HG03432 (cell line): Measurements from ENCODE around the gene TCAF1.
A peak's percentile ranks its signal among the peaks of the same experiment; 100 is the strongest.

Experiments used
- ATAC-seq: cut with Tn5 transposase; IDR thresholded peaks from one replicate; pipeline ENCODE4 v1.9.1; 2021; ENCODE audit warnings: mild to moderate bottlenecking, moderate library complexity; ENCODE audit not compliant: unreplicated experiment

Gene TCAF1, protein sequence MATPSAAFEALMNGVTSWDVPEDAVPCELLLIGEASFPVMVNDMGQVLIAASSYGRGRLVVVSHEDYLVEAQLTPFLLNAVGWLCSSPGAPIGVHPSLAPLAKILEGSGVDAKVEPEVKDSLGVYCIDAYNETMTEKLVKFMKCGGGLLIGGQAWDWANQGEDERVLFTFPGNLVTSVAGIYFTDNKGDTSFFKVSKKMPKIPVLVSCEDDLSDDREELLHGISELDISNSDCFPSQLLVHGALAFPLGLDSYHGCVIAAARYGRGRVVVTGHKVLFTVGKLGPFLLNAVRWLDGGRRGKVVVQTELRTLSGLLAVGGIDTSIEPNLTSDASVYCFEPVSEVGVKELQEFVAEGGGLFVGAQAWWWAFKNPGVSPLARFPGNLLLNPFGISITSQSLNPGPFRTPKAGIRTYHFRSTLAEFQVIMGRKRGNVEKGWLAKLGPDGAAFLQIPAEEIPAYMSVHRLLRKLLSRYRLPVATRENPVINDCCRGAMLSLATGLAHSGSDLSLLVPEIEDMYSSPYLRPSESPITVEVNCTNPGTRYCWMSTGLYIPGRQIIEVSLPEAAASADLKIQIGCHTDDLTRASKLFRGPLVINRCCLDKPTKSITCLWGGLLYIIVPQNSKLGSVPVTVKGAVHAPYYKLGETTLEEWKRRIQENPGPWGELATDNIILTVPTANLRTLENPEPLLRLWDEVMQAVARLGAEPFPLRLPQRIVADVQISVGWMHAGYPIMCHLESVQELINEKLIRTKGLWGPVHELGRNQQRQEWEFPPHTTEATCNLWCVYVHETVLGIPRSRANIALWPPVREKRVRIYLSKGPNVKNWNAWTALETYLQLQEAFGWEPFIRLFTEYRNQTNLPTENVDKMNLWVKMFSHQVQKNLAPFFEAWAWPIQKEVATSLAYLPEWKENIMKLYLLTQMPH

DNA sequence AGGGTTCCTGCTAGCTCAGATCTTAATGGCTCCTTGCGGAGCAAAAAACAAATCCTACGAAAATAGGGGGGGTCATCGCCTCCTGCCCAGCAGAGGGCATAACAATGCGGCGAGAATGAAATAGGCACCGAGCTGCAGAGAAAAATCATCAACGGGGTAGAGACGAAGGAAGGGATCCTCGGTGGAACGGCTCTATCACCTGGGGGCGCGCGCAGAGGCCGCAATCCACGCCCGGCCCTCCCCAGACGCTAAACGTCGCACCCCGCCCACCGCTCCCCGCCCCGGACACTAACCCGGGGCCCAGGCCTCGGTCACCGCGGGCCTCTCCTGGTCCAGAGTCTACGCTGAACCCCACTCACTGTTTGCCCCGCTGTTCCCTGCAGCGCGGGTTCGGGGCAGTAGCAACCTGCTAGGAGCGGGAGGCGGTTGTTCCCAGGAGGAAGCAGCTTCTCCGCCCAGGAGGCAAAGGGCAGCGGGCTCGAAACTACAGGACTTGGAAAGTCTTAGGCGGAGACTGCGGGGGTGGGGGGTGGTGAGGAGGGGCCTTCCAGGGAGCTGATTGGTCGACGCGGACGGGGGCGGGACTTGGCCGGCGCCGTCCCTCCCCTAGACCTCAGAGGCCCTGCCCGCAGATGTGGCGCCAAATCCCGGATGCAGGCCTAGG lies at the start of gene TCAF1:
Gene TCAF1, minus strand, starts transcription at position 509 of the 664 bp plus-strand sequence. CDS start 25,568 bp downstream, outside the sequence.
- peak; percentile 95 for ATAC-seq

DNA sequence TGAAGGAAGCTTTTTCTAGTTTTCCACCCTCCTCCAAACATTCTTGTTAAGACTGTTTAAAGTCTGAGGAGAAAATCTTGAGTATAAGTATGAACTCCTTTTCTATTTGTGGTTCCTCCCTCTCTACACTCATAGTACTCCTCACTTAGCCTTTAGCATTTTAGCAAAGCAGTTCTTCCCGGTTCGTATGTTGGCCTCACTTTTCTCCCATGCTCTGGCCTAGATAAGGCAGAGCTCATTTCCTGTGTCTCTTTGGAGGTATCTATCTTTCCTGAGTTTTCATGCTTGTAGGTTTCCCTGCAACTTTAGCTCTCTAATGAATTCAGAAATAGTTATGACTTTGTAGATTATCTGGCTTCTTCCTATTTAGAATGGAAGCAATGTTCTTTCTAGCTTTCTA lies 46.8 kb upstream of the TCAF1 start:
- ATAC-seq, result no peak

DNA sequence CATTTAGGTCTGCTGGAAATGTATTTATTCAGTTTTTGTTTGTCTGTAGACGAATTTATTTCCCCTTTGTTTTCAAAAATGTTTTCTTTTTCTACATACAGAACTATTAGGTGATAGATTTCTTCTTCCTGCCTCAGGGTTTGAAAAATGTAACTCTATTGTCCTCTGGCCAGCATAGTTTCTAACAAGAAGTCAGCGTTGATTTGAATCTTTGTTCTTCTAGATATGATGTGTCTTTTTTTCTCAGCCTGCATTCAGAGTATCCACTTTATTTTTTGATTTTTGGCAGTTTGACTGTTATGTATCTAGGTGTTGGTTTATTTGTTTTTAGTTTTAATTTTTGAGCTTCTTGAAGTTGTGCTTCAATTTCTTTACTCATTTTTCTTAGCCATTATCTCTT lies 45.1 kb upstream of the TCAF1 start:
- no peak for ATAC-seq

DNA sequence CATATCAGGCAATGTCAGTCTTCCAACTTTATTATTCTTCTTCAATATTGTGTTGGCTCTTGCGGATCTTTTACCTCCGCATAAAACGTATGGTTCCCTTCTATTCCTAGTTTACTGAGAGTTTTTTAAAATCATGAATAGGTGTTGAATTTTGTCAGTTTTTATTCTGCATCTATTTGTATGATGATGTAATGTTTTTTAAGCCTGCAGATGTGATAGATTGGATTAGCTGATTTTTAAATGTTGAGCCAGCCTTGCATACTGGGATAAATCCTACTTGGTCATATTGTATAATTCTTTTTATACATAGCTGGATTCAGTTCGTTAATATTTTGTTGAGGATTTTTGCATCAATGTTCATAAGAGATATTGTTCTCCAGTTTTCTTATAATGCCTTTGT lies 43.4 kb upstream of the TCAF1 start:
- no peak for ATAC-seq

DNA sequence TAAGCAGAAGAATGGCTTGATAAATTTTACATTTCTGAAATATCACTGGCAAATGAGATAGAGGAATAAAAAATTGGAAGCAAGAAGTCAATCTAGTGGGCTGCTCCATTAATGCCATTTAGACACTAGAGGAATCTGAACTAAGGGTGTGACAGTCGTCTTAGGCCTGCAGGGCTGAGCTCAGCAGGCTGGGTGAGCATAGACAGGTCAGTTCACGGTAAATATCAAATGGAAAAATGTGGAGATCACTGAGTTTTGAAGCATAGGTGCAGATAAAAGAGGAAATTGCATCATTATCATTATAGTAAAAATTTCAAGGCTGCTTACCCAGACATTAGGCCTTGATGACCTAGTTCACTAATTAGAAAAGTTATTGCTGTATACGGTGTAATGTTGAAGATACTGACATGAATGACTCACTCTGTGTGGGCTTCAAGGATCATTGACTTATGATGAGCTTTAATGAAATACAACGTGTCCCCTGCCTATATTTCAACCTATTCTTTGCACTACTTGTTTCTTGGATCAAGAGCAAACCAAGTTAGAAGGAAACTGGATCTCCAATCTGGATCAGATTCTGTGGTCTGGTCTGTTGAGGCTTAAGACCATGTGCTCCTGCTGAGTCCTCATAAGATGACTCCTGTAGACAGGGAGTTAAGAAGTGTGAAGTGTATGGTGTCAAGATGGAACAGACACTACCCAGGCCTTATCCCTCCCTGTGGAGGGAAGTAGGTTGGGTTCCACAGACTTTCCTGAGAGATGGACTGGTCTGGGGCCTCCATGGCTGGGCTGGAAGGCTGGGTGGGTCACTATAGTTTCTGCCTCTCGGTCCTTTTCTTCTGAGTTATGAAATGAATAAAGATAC lies 36.6 kb upstream of the TCAF1 start:
- ATAC-seq, result no peak

DNA sequence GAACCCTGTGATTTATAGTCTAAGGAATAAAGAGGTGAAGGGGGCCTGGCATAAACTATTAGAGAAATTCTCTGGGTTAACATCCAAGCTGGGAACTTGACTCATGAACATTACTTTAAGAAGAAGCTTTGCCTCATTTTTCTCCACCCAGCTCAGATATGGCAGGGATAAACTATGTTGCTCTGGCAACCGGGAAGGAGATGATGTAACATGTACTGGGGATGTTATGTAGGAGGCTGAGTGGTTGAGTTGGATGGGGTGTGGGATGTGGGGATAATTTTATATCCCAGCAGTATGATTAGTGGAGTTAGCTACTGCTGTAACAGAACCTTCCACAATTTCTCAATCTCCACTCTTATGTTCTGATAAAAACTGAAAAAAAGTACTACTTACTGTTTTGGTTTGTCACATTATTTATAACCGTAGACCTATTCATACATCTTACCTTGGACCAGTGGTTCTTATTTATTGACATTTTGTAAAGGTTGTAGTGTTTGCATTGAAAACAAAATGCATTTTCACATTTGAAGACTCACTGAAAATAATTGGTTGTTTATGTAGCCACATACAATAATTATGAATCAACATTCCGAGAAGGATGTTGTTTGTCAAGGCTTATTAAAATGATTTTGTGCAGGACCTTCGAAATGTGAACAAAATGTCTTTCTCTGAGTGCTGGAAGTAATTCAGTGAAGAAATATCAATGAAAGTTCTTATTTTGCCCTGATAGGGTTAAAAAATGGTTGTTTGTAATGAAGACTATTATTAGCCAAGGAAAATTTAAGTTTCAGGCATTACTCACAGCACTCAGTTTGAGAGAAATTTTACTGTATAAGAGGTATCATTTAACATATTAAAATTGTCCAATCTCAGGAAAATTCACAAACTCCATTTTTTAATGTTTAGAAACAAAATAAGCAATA lies 34.4 kb upstream of the TCAF1 start:
- ATAC-seq, result no peak

DNA sequence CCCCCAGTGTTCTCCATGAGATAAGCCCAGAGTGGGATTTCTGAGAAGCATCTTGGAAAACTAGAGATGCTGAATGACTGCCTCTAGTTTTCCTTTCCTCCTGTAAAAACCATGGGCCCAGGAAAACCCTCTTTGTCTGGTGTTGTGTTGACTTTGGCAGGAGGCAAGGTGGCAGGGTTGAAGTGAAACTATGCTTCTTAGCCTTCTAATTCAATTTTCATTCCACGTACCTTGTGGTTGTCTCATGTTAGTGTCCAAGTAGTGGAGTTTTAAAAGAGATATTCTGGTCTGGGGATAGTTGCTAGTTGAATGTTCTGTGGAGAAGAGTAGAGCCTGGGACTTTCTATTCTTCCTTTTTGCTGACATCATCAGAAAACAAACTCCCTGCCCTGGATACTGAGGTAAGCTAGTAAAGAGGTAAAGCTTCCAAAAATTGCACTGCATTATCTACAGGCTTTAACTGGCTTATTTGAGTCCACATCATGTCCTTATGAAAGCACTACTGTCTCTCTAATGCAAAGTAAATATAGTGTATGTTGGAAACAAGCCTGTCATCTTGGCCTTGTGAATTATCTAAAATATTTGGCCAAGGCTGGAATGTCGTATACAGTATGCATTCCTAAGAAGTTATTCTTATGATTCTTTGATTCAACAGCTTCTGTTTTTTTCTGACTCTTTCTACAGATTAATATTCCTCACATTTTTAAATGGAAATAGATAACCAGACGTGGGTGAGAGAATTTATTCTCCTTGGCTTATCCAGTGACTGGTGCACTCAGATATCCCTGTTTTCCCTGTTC lies 32.8 kb upstream of the TCAF1 start, which contains the start of gene OR2F2:
Gene OR2F2, plus strand, starts transcription at position 708 of the 800 bp plus-strand sequence. Its CDS starts 0 bp downstream, at position 708.
- no peak for ATAC-seq

DNA sequence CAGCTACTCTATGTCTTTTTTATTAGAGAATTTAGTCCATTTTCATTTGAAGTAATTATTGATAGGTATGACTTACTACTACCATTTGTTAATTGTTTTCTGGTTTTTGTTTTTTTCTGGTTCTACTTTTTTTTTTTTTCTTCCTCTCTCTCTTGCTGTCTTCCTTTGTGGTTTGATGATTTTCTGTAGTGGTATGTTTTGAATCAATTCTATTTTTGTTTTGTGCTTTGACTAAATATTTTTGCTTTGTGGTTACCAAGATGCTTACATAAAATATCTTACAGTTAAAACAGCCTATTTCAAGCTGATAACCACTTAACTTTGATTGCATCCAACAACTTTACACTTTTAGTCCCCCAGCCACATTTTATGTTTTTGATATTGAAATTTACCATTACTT lies 29.8 kb upstream of the TCAF1 start:
- no peak for ATAC-seq

DNA sequence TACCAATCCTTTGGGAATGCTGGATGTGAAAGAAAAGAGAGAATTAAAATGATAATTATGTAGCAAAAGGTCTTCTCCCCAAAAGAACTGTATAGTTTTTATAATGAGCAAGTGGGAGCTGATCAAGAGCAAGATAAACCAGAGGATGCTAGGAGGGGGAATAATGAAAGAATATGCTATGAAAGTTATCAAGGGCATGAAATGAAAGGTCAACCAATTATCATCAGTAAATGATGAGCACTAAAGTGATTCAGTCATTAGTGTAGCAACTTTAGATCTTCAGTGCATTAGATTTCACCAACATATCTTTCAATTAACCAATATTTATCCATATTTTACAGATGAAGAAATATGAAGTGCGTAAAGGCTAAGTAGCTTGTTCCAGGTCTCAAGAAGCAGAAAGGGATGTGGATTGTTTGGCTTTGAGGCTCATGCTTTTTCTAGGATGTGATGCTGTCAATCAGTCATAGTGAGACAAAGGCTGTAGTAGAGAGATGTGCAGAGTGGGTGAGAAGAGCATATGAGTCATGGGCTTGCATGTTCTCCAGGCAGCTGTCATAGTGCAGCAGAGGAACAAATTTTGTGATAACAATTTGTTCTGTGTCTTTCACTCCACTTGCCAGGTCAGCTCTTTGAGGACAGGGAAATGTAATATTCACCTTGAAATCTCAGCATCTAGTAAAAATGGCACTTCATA lies 27.4 kb upstream of the TCAF1 start:
- ATAC-seq, result peak; percentile 83

DNA sequence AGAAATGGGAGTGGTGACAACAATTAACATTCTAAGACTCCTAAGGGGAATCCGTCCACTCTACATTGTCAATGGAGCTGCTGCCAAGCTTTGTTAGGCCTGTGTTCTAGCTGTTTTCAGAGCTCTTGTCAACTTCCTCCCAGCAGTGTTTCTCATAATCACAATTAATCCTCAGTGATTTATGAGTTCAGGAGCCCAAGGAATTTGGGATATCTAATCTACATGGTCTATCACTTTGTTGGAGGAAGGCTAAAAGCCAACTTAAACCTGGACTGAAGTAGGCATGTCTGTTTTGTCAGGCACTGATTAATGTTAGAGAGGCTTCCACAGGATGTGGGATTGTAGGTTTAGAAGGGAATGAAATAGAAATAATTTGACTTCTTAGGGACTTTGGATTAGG lies 22.9 kb upstream of the TCAF1 start:
- no peak for ATAC-seq

DNA sequence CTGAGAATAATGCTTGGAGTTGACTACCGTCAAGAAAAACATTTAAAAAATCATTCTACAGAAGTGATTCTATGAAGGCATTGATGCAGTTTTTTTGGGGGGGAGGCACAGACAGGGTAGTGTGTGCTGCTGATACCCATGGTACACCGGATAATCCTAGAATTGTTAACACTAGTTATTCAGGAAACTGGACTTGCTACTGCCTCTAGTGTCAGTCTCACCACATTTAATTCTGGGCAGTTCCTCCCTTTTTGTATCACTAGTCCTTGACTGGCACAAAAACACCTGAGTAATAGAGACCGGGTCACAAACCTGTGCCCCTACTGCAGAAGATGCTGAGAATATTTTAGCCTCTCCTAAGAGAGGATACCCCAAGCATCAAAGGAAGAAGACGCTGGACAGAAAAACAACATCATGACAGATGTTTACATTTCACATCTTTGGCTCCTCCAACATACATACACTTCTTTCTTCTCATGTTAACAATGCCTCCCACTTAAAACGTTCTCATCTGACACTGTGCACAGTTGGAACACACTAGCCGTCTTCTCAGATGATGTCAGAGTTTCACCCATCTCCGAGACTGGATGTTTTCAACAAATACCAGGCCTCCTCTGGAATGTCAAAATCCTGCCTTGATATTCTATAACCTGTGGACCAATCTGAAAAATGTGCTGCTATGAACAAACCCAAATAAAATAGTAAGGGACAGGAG lies 13.1 kb upstream of the TCAF1 start:
- ATAC-seq, result no peak

DNA sequence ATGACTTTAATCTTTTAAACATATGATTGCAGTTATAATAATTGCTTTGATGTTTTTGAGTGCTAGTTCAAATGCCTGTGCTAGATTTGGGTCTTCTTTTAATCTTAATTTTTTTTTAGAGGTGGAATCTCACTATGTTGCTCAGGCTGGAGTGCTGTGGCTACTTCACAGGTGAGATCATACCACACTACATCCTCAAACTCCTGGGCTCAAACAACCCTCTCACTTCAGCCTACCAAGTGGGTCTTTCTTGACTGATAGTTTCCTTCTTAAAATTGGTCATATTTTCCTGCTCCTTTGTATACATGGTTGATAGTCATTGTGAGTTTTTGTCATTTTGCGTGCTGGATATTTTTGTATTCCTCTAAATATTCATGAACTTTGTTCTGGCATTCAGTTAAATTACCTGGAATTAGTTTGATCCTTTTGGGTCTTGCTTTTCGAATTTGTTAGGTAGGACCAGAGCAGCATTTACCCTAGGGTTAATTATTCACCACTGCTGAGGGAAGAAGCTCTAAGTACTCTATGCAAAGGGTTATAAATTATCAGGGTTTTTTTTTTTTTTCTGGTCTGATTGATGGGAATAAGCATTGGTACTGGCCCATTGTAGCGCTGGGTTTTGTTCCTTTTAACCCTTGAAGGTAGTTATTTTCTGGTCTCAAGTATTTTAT lies 12.1 kb upstream of the TCAF1 start:
- ATAC-seq, result no peak

DNA sequence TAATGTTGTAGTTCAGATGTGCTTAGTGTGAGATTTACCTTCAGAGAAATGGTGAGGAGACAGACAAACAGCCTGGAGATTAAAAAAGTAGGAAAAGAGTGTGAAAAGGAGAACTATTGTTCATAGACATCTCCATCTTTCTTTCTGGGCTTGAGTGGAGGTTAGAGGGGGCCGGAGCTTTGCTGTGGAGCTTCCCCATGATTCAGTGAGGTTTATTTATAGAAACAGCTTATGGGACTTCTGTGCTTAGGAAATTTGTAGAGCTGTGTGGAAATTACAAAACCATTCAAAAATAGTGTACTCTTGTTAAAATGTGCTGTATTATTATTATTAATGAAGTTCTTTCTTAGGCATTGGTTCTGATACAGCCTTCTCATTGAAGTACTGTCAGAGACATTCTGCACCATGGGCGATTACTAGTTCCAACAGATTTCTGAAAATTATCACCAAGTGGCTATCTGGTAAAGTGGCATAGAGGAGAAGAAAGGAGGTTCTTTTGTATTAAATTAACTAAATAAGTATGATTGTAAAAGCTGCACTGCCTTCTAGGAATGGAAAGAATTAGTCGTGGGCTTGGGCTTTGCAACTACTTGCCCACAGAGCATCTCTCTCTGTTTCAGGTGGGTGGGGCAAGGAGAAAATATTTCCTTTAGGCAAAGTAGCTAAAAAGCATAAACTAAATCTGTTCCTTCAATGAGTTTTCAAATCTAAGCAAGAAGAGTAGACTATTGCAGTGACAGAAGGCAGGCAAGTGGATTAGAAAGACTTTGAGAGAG lies 8.7 kb upstream of the TCAF1 start:
- no peak for ATAC-seq

DNA sequence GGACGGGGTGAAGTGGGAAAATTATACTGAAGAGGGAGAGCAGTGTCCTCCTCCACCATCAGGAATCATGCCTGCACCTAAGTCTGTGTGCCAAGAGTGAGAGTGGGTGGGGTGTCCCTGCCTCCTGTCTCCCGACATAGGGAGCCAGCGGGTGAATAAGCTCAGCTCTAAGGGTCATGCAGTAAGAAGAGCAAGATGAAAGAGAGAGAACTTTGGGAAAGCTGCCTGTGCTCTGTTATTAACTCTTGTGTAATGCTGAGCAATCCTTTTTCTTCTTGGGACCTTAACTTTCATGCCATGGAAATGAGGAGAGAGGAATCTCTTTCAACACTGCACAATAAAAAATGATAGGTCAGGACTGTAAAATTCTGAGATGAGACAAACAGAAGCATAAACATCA lies 7.9 kb upstream of the TCAF1 start:
- no peak for ATAC-seq

DNA sequence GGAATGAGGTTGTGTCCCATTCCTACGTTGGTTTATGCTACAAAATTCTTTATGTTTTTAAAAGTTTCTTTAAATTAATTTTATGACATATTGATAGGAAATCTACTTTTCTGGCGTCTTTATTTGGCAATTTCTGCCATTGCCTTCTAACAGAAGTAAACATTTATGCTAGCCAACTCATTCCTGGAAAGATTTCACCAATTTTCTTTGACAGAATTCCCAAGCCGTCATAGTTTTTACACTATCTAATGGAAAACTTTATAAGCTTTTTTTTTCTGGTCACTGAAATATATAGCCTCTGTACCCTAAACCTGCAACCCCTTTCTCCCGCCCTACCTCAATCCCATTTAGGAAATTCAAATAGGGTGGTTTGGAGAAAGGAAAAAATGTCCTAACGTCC lies 6.1 kb upstream of the TCAF1 start:
- ATAC-seq, result no peak

DNA sequence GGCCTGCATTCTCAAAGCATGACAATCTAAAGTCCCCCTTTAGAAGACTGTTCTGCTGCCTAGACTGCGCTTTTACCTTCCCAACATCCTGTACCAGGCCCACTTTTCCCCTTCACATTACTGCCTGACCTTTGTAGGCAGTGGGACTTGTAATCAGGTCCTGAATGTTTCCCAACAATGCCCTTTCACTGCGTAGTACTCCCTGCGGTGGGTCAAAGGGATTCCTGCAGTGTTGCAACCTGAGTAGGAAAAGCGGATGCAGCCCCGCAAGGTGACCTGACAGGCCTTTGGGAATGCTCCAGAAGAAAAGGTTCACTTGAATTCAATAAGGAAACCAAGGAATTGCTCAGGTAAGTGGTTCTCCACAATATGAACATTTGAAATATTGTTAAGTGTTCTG lies 4.9 kb upstream of the TCAF1 start:
- no peak for ATAC-seq
